HG03045 (cell line): ENCODE results near the gene LY6G6C.

Source experiments
- ATAC-seq: cut with Tn5 transposase; IDR thresholded peaks from one replicate; pipeline ENCODE4 v1.9.1; 2021; ENCODE audit warnings: mild to moderate bottlenecking, moderate library complexity; ENCODE audit not compliant: unreplicated experiment

The LY6G6C gene

GRCh38 chr6:31721351-31722020 is at the start of gene LY6G6C:
Gene LY6G6C (minus strand): TSS chr6:31721746. CDS start chr6:31721679, 67 bp downstream.
- ATAC-seq: no peak

GRCh38 chr6:31770860-31771259 is 49.3 kb upstream of the LY6G6C start:
- ATAC-seq: no peak

- ATAC-seq: no peak
Measured at GRCh38 chr6:31769684-31770371, 48.3 kb upstream of the LY6G6C start.

GRCh38 chr6:31768363-31769257 is 47.1 kb upstream of the LY6G6C start:
- ATAC-seq: no peak

GRCh38 chr6:31767096-31767645 is 45.6 kb upstream of the LY6G6C start:
- ATAC-seq: no peak

GRCh38 chr6:31765910-31766794 is 44.6 kb upstream of the LY6G6C start:
- no peak for ATAC-seq

GRCh38 chr6:31765559-31765909 is 44.0 kb upstream of the LY6G6C start:
- ATAC-seq: no peak

- no peak for ATAC-seq
Measured at GRCh38 chr6:31764198-31764597, 42.7 kb upstream of the LY6G6C start.

- ATAC-seq: no peak
Measured at GRCh38 chr6:31763619-31763940, 42.0 kb upstream of the LY6G6C start.

- ATAC-seq: no peak
Measured at GRCh38 chr6:31762878-31763618, 41.5 kb upstream of the LY6G6C start.

- no peak for ATAC-seq
Measured at GRCh38 chr6:31762356-31762755, 40.8 kb upstream of the LY6G6C start, which contains the start of gene SAPCD1. Gene SAPCD1 (plus strand): TSS chr6:31762656. CDS start chr6:31763055, 399 bp downstream.

- no peak for ATAC-seq
Measured at GRCh38 chr6:31761343-31761742, 39.8 kb upstream of the LY6G6C start.

- ATAC-seq: no peak
Measured at GRCh38 chr6:31760790-31761189, 39.2 kb upstream of the LY6G6C start.

GRCh38 chr6:31758281-31758680 is 36.7 kb upstream of the LY6G6C start:
- no peak for ATAC-seq

GRCh38 chr6:31752739-31753319 is 31.3 kb upstream of the LY6G6C start:
- no peak for ATAC-seq

GRCh38 chr6:31750411-31751022 is 29.0 kb upstream of the LY6G6C start:
- ATAC-seq: no peak

GRCh38 chr6:31749301-31750036 is 27.9 kb upstream of the LY6G6C start:
- no peak for ATAC-seq

- no peak for ATAC-seq
Measured at GRCh38 chr6:31744422-31744821, 22.9 kb upstream of the LY6G6C start.
